Stimulated activated CD8-positive, alpha-beta memory T cell treated with anti-CD3 and anti-CD28 coated beads, Interleukin-7, amount 100 ng/mL, for 4 hours (primary cell): ENCODE measurements around the gene BMP8B.
"Not testable (repeated sequence)": the region's sequence is repeated elsewhere in the genome, so short reads cannot be mapped to it uniquely, and the experiment has no call there.

Experiments
- DNase-seq, 2 donors: peaks; one replicate each; pipeline ENCODE4 v3.0.0-alpha.2; 2020; ENCODE audit warnings: low read depth in 2 of 2

BMP8B gene

GRCh38 chr1:39777896-39778295 lies 10.8 kb downstream of the BMP8B start:
- DNase-seq = not testable (repeated sequence)

DNA sequence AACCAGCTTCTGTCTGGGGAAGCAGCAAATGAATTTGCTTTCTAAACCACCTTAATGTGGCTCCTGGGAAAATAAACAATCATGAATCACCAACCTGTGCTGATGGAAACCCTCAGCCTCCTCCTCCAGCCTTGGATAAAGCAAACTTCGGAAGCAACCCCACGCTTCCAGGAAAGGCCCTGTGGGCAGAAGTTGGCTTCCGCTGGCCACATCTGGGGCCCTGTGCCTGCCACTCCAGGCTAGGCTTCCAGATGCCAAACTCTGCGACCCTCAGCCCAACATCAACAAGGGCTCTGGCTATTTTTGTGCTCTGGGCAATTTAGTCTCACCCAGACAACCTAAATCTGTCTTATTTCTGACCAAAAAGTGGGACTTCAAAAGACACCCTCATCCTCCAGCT lies 11.4 kb downstream of the BMP8B start:
- DNase-seq = no peak

GRCh38 chr1:39776886-39777285 lies 11.8 kb downstream of the BMP8B start:
- DNase-seq = no peak

DNA sequence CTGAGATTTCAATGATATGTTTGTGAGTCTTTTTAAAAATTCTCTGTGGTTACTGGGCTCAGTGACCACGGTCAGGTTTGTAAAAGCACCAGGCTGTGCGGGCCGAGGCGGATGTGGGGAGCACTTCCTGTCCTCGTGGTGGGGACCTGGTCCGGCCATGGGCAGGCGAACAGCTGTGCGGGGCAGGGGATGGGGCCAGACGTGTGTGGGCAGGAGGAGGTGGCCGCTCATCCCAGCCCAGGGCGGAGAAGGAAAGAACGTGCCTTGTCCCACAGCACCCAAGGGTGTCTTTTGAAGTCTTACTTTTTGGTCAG lies 12.3 kb downstream of the BMP8B start:
- DNase-seq = no peak

DNA sequence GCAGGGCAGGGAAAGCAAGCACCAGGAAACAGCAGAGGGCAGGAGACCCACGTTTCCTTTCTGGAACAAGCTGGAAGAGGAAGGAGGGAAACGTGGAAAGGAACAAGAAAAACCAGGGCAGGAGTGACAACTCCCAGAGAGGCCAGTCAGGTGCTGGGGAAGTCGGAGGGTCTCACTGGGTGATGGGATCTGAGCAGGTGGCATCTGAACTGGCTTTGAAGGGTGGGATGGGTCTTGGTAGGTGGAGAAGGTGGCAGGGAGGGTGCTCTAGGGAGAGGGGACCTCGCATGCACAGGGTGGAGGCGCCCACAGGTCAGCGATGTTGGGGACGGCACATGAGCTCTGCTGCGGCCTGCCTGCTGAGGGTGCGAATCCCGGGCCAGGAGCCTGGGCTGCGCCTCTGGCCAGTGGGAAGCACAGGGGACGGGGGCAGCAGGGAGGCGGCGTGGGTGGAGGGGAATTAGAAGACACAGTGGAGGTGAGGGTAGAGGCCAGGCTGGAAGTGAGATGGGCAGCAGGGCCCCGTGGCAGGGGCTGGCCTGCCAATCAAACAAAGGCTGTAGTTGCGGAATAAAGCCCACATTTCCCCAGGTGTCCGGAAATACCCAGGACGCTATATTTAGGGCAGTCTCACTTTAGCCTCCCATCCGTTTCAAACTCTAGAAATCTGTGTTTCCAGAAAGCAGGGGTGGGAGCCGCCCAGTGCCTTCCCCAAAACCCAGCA lies 12.8 kb downstream of the BMP8B start:
- DNase-seq = not testable (repeated sequence)

GRCh38 chr1:39775141-39775540 lies 13.5 kb downstream of the BMP8B start:
- DNase-seq = not testable (repeated sequence)

GRCh38 chr1:39773369-39773979 lies 15.2 kb downstream of the BMP8B start:
- not testable (repeated sequence) for DNase-seq

GRCh38 chr1:39771022-39771532 lies 17.6 kb downstream of the BMP8B start, which contains the start of gene OXCT2:
OXCT2 (minus strand) TSS chr1:39771348; CDS start chr1:39771255, 93 bp downstream.
- not testable (repeated sequence) for DNase-seq

- peak in 1 of 2 donors; percentile 42 for DNase-seq
Measured at GRCh38 chr1:39770100-39771021, 18.3 kb downstream of the BMP8B start.

DNA sequence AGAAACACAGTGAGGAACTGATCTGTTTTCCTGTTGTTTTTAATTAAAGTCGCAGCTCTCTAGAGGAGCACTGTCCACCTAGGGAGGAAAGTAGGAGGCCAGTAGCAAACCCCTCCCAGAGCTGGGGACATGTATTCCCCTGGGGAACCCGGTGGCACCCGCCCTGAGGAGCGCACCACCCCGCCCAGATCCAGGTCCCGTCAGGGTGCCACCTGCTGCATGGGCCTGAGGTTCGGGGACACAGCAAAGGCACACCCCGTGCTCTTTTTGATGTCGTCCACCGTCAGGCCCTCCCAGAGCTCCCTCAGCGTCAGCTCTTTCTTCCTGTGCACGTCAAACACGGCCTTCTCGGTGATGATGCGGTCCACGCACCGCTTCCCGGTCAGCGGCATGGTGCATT lies 19.2 kb downstream of the BMP8B start:
- not testable (repeated sequence) for DNase-seq

DNA sequence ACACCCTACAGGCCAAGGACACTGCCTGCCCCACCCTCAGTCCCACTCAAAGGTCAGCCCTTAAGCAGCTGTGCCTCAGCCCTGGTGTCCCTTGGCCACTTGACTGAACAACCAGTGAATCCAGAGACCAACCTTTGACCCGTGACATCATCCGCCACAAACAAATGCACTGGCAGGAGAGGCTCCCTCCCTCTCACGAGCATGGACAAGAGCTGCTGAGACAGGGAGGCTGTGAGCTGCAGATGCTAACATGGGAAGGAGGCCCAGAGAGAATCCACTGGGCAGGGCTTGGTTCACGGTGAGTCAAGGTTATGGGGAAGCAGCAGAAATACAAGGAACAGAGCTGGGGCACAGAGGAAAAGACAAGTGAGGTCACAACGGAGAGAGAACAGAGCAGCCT lies 22.2 kb downstream of the BMP8B start:
- DNase-seq = not testable (repeated sequence)

GRCh38 chr1:39764512-39764911 lies 24.2 kb downstream of the BMP8B start:
- not testable (repeated sequence) for DNase-seq

GRCh38 chr1:39763619-39764374 lies 24.9 kb downstream of the BMP8B start:
- DNase-seq = not testable (repeated sequence)

DNA sequence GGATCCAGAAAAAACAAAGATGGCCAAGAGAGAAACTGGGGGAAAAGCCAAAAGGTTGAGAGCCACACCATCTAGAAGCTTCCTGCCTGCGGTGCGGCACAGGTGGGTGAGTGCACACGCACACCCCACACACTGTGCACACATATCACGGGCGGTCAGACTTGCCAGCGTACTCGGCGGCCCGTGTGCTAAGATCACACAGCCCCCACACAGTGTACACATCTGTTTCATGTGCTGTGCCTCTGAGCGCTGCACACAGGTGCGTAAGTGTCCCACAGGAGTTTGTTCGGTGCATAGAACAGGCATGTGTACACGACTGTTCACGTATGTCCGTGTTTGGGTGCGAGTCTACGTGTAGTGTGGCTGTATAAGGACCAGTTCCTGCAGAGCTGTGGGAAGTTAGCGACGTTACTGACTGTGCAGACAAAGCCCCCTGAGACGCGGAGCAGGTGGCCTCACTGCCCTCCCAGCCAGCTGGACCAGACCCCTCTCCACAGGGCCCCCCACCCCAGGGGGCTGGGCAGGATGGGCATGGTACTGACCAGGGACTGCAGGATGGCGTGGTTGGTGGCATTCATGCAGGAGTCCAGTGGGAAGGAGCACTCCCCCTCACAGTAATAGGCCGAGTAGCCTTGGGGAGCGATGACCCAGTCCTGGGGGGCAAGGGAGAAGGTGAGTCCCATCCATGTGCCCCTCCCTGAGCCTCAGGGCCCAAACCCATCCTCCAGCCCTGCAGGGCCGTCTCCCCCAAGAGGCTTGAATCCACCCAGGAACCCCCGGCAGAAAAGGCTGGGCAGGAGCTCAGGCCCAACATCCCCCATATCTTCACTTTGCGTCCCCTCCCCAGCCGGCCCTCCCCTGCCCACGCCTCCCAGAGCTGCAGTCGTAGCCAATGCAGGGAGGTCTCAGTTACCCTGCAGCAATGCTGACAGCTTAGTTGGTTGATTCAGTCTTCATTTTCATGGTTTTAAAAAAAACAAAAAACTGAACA lies 25.8 kb downstream of the BMP8B start:
- no peak for DNase-seq

DNA sequence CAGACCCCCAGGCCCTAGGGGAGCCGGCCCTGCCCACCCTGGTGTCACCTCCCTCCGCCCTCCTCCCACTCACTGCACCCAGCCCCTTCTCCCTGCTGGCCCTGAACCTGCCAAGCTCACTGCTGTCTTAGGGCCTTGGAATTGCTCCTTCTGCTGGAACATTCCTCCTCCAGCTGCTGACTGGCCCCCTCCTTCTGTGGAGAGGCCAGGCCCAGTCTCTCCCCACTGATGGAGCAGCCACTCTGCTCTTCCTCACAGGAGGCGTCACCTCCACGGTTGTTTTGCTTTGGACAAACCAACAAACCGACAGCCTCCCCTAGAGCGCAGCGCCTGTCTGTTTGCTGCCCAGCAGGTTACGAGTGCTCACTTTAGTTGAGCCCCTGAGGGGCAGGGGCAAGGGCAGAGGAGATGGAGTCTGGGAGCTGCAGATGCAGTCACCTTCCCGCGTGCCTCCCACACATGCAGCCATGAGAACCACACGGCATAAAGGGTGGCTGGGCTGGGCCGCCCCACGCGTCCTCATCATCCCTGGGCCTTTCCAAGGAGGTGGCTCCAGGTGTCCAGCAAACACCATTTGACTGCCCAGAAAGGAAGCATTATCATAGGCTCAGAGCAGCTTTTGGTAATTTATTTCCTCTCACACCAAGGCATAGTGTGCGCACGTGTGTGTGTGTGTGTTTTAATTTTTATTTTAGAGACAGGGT lies 27.0 kb downstream of the BMP8B start:
- no peak for DNase-seq

GRCh38 chr1:39761016-39761415 lies 27.6 kb downstream of the BMP8B start:
- DNase-seq = no peak

DNA sequence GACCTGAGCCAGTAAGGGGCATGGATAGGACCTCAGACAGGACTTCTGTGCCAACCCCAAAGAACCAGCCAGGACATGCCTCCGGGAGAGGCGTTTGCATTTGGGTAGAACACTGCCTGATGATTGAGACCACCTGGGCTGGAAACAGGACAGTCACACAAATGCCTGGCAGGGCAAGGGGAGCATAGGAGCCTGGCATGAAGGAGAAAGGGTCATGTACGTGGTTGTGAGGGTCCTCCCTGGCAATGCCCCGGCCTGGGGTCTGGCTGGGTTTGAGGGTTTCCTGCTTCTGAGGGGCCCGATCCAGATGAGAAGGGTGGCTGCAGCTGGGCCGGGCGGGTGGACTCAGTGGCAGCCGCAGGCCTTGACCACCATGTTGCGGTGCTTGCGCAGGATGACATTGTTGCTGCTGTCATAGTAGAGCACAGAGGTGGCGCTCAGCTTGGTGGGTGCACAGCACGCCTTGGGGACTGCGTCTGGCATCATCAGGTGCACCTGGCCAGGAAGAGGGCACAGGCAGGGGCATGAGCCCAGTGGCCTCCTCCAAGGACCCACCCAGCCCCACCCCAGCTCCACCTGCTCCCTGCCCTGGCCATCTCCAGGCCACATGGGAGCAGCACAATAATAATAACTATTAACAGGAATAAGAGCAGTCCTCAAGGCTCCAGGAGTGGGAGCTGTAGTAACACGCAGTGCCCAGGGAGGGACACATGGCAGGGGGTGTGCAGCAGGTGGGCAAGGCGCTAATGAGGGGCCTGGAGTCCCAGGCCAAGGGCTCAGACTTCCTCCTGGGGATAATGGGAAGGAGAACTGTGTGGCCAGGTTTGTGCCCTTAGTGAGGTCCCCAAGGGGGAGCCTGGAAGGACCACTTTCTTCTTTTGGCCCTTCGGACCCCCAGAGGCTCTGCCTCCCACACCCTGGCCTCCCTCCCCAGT lies 28.3 kb downstream of the BMP8B start:
- DNase-seq = no peak

GRCh38 chr1:39759436-39759726 lies 29.3 kb downstream of the BMP8B start:
- no peak for DNase-seq
